AG09309 (cell line): ENCODE results near the gene PYGL.
"Not testable (repeated sequence)": the region's sequence is repeated elsewhere in the genome, so short reads cannot be mapped to it uniquely, and the experiment has no call there.

Source experiments
- DNase-seq: peaks from one replicate; pipeline ENCODE4 v3.0.0-alpha.2; 2010; ENCODE audit warnings: low read depth
- H3K4me3 ChIP-seq: 2 replicates; pipeline ENCODE4 v1.5.1; 2011; ENCODE audit warnings: mild to moderate bottlenecking, low read depth, low read length, moderate library complexity; ENCODE audit not compliant: control insufficient read depth
- TF ChIP-seq, protein P1 (sequence below): IDR thresholded peaks from 2 replicates; pipeline ENCODE4 v1.5.1; 2011; ENCODE audit warnings: mild to moderate bottlenecking, low read depth, low read length, inconsistent platforms; ENCODE audit not compliant: insufficient read depth, control insufficient read depth; ENCODE audit errors: missing control alignments

The PYGL gene

DNA sequence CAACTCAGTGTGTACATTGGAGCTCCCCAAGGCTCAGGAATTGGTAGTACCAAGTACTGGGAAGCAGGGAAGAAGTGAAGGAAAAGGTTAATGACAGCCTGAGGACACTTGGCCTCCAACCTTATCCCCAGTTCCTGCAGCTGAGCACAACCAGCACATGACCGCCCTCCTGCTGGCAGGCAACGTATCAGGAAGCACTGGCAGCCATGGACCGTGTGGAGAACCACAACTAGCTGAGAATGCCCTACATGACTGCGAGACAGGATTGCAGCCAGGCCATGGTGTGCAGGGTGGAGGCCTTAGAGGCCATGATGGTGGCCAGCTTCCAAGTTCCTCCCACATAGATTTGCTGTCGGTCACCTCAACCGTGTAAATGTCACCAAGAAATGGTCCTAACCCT, 26.8 kb downstream of the PYGL start:
- TF ChIP-seq, protein P1, sequence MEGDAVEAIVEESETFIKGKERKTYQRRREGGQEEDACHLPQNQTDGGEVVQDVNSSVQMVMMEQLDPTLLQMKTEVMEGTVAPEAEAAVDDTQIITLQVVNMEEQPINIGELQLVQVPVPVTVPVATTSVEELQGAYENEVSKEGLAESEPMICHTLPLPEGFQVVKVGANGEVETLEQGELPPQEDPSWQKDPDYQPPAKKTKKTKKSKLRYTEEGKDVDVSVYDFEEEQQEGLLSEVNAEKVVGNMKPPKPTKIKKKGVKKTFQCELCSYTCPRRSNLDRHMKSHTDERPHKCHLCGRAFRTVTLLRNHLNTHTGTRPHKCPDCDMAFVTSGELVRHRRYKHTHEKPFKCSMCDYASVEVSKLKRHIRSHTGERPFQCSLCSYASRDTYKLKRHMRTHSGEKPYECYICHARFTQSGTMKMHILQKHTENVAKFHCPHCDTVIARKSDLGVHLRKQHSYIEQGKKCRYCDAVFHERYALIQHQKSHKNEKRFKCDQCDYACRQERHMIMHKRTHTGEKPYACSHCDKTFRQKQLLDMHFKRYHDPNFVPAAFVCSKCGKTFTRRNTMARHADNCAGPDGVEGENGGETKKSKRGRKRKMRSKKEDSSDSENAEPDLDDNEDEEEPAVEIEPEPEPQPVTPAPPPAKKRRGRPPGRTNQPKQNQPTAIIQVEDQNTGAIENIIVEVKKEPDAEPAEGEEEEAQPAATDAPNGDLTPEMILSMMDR, result no peak
- H3K4me3 ChIP-seq, result no peak overlapping the region
- DNase-seq, result no peak

DNA sequence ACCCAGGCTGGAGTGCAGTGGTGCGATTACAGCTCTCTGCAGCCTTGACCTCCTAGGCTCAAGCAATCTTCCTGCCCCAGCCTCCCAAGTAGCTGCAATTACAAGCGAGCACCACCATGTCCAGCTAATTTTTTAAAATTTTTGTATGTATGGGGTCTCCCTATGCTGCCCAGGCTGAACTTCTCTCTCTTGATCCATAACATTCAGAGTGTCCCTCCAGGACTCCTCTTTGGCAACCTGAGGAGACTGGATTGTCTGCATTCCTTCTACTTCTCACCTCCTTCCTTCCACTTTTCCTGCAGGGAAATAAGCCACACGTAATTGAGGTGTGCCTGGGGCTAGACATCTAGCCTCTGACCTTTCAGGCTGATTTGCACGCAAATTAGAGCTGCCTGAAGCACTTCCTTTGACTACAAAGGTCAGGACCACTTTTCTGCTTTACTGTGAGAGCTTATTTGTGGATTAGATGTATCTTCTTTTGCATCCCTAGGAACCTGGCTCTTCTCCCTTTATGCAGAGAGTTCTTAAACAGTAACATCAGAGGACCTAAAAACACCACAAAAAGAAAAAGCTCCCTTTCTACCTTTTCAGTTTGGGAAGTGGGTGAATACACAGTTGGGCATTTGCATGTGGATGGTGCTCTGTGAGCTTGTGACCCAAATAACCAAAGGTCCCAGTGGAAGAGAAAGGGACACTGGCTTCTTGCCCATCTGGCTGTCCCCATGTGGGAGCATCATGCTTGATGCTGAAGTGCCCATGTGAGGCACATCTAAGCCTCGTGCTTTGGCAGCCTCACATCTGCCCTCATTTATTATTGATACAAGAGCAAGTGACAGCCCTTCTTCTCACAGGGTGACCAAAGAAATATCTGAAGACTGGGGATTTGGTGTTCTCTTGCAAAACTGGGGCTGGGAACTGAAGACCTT, 33.5 kb downstream of the PYGL start:
- TF ChIP-seq, protein P1, result no peak
- DNase-seq, result no peak

DNA sequence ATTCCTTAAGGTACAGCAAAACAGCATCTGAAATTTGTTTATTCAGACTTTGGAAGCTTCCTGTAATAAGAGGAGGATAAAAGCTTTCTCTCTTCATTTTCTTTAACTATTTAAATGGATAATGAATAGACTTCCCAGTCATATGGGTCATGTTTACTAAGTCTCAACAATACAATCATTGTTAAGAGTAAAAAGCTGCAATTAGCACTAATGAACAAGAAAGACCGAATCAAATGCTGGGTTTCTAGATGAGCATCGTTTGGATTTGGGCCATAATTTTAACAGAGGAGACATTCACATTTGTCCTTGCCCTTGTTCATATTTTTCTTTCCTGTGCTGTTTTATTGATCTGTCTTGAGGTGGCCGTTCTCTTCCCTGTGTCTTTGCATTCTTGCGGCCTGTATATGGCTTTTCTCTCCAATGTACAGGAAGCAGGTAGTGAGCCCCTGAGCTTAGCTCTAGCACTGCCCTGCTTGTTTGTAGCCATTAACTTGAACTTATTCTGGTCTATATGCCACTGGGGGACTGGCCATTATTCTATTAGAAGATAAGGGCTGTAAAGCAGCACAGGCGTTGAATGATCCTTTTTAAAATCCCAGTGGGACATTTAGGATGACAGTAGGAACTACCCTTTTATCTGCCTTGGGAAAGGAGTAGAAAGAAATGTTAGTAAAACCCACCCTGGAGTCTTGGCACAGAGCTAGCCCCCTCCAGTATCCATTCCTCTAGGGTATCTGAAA, 37.8 kb downstream of the PYGL start:
- no peak for DNase-seq
- no peak overlapping the region for H3K4me3 ChIP-seq
- TF ChIP-seq, protein P1, result no peak

More for the DNA sequence above, 33.5 kb downstream of the PYGL start:
- no peak overlapping the region for H3K4me3 ChIP-seq

DNA sequence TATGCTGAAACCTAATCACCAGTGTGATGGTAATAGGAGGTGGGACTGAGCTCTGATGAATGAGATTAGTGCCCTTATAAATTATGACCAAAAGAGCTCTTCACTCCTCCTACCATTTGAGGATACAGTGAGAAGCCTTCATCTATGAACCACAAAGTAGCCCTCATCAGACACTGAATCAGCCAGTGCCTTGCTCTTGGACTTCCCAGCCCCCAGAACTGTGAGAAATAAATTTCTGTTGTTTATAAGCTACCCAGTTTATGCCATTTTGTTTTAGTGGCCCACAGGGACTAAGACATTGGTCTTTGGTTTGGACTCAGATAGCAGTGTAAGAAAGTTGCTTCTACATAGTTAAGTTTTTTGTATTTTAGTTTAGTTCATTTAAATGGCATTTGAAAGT, 39.6 kb downstream of the PYGL start:
- DNase-seq, result no peak
- TF ChIP-seq, protein P1, result no peak
- no peak overlapping the region for H3K4me3 ChIP-seq

DNA sequence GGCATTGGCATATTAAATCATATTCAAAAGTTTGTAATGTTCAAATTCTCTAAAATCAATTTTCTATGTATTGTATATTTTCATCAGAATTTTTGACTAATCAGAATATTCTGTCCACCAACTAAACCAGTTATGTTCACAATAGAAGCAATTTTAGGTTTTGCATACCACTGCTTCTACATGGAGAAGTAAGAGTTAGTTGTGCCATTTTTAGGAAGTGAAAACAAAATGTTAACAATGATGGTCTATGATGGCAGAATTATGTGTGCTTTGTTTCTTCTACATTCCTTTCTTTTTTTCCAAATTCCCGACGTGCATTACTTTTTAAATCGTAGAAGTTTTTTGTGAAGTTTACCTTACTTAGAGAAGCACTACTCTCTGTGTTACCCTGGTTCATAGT, 42.9 kb downstream of the PYGL start:
- H3K4me3 ChIP-seq, result no peak overlapping the region
- DNase-seq, result no peak
- TF ChIP-seq, protein P1, result no peak

DNA sequence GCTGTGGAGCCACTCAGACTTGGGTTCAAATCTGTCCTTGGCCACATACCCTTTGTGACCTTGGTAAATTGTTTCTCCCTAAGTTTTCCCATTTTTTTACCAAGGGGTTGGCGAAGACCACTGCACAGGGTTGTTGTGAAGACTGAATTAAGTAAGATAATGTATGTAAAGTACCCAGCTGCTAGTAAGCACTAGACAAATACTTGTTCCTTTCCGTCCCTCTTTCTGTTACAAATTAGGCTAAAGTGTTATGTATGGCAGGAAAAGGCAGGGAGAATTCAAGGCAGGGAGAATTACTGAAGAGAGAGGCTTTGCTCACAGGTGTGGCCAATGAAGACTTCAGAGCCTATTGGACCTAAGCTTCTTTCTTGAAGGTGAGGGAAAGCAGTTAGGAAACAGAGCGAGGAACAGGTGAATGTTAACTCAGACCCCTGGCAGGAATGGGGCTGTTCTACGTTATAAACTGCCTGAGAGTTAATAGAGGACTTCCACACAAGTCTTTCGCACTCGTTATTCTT, 46.6 kb downstream of the PYGL start:
- H3K4me3 ChIP-seq, result no peak overlapping the region
- DNase-seq, result no peak
- TF ChIP-seq, protein P1, result no peak

DNA sequence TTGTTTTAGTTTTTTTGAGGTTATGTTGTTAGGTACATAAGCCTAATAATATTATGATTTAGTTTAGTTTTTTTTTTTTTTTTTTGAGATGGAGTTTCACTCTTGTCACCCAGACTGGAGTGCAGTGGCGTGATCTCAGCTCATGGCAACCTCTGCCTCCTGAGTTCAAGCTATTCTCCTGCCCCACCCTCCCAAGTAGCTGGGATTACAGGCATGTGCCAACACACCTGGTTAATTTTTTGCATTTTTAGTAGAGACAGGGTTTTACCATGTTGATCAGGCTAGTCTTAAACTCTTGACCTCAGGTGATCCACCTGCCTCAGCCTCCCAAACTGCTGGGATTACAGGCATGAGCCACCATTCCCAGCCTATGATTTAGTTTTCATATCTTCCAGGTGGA, 47.3 kb downstream of the PYGL start:
- H3K4me3 ChIP-seq, DNase-seq: not testable (repeated sequence)

DNA sequence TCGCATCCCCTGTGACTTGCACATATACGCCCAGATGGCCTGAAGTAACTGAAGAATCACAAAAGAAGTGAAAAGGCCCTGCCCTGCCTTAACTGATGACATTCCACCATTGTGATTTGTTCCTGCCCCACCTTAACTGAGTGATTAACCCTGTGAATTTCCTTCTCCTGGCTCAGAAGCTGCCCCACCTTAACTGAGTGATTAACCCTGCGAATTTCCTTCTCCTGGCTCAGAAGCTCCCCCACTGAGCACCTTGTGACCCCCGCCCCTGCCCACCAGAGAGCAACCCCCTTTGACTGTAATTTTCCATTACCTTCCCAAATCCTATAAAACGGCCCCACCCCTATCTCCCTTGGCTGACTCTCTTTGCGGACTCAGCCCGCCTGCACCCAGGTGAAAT, 47.9 kb downstream of the PYGL start:
- H3K4me3 ChIP-seq, DNase-seq: not testable (repeated sequence)
